GM12878 (cell line): ENCODE results near the gene RHOBTB1. TPM values are rescaled to one million over a fixed set of nuclear protein-coding genes. Genes with fewer than 3 reads are reported as not detected.
"Not testable (repeated sequence)": the region's sequence is repeated elsewhere in the genome, so short reads cannot be mapped to it uniquely, and the experiment has no call there.

Experiments
- ATAC-seq: fragments of 200-7000 bp; cut with Tn5 transposase; 3 replicates; pipeline ENCODE4 v1.9.1; 2020; ENCODE audit warnings: mild to moderate bottlenecking, moderate library complexity
- BruUV-seq: library from RNA; stranded (reverse); fragments of 400-500 nt; replicated peaks from 2 replicates; lab custom pipeline; 2021; lab: Mats Ljungman, UMichigan
- CTCF ChIA-PET: fragments of 300-600 bp; sonication (Branson Sonifier 250); formaldehyde crosslinking; extraction: SDS; loops from one replicate; lab custom pipeline; 2021; ENCODE audit warnings: inconsistent platforms; lab: Yijun Ruan, JAX
- POLR2A ChIA-PET: fragments of 350-600 bp; formaldehyde crosslinking; extraction: SDS; loops from one replicate; lab custom pipeline; 2021; ENCODE audit warnings: inconsistent platforms; lab: Charles Lee
- RAD21 ChIA-PET: fragments of 300-600 bp; sonication (Branson Sonifier 250); formaldehyde crosslinking; loops from one replicate; lab custom pipeline; 2023; ENCODE audit warnings: antibody characterized with exemption; ENCODE audit not compliant: unreplicated experiment; lab: Charles Lee
- SMC1A ChIA-PET: fragments of 300-600 bp; sonication (Branson Sonifier 250); formaldehyde crosslinking; loops from one replicate; lab custom pipeline; 2023; ENCODE audit not compliant: unreplicated experiment, uncharacterized antibody; lab: Charles Lee
- DNase-seq: peaks from one replicate; pipeline ENCODE4 v3.0.0-alpha.2; 2011; ENCODE audit warnings: low read depth, low spot score
- FAIRE-seq: peaks from 3 replicates; lab custom pipeline; 2011; peaks lifted over from hg19 to GRCh38; lab: Jason Lieb, UNC
- H2AFZ ChIP-seq: 2 replicates; pipeline ENCODE4 v1.6.0; 2011; ENCODE audit warnings: low read depth, low read length, control low read depth; ENCODE audit not compliant: control insufficient read depth
- H3K27ac ChIP-seq: 2 replicates; pipeline ENCODE4 v1.5.1; 2011; ENCODE audit warnings: control low read depth; ENCODE audit not compliant: control insufficient read depth, insufficient read depth
- H3K27me3 ChIP-seq, 2 experiments: replicated peaks in 1 of 2; 2 replicates each; pipeline versions ENCODE4 v1.6.0 to v1.6.1; 2011; ENCODE audit warnings: low read length in 1 of 2; ENCODE audit not compliant: control insufficient read depth in 2 of 2, insufficient read depth in 2 of 2
- H3K36me3 ChIP-seq, 2 experiments: 2 replicates each; pipeline ENCODE4 v1.5.1; 2011; ENCODE audit warnings: low read length in 1 of 2; ENCODE audit not compliant: control insufficient read depth in 2 of 2, insufficient read depth in 2 of 2
- H3K4me1 ChIP-seq: 2 replicates; pipeline ENCODE4 v1.6.1; 2011; ENCODE audit warnings: mild to moderate bottlenecking, low read length, moderate library complexity, mixed read lengths; ENCODE audit not compliant: control insufficient read depth, insufficient read depth
- H3K4me2 ChIP-seq: 2 replicates; pipeline ENCODE4 v1.6.0; 2011; ENCODE audit warnings: control low read depth; ENCODE audit not compliant: control insufficient read depth, insufficient read depth
- H3K4me3 ChIP-seq: fragments of 200-600 bp; sonication (generic); 2 replicates; pipeline ENCODE4 v1.5.1; 2016
- H3K79me2 ChIP-seq: 2 replicates; pipeline ENCODE4 v1.6.0; 2011; ENCODE audit warnings: low read length; ENCODE audit not compliant: control insufficient read depth, insufficient read depth
- H3K9ac ChIP-seq: 2 replicates; pipeline ENCODE4 v1.8.0; 2011; ENCODE audit warnings: low read length, control low read depth, mixed read lengths; ENCODE audit not compliant: control insufficient read depth, insufficient read depth
- H3K9me3 ChIP-seq: replicated peaks from 3 replicates; pipeline ENCODE4 v1.5.1; 2011; ENCODE audit warnings: mild to moderate bottlenecking, low read length; ENCODE audit not compliant: control insufficient read depth, insufficient read depth
- H4K20me1 ChIP-seq: 2 replicates; pipeline ENCODE4 v1.6.0; 2011; ENCODE audit not compliant: control insufficient read depth, insufficient read depth
- BCLAF1 ChIP-seq: fragments of 450-650 bp; IDR thresholded peaks from 2 replicates; pipeline ENCODE4 v1.6.1; 2017; ENCODE audit warnings: antibody characterized with exemption, mild to moderate bottlenecking, moderate library complexity
- JUND ChIP-seq: IDR thresholded peaks from 2 replicates; pipeline ENCODE4 v1.6.1; 2012; ENCODE audit warnings: low read depth, mild to moderate bottlenecking, low read length, improper control_type of control experiment, moderate library complexity
- NR2F1 ChIP-seq: fragments of 450-650 bp; conservative IDR thresholded peaks from 2 replicates; pipeline ENCODE4 v1.6.1; 2017; ENCODE audit warnings: mild to moderate bottlenecking
- RBBP5 ChIP-seq: fragments of 200-600 bp; sonication (generic); conservative IDR thresholded peaks from 2 replicates; pipeline ENCODE4 v1.6.1; 2016
- SKIL ChIP-seq: fragments of 450-650 bp; IDR thresholded peaks from 2 replicates; pipeline ENCODE4 v1.6.1; 2017; ENCODE audit warnings: mild to moderate bottlenecking, low read depth, inconsistent platforms; ENCODE audit not compliant: poor library complexity, severe bottlenecking
- SMAD1 ChIP-seq: fragments of 450-650 bp; IDR thresholded peaks from 2 replicates; pipeline ENCODE4 v1.6.1; 2018; ENCODE audit warnings: mild to moderate bottlenecking, low read depth; ENCODE audit not compliant: partially characterized antibody
- ZBTB11 ChIP-seq: fragments of 450-650 bp; formaldehyde crosslinking; IDR thresholded peaks from 2 replicates; pipeline ENCODE4 v1.5.0; 2022; ENCODE audit warnings: mild to moderate bottlenecking, missing genetic modification characterization
- ZNF217 ChIP-seq: fragments of 450-650 bp; IDR thresholded peaks from 2 replicates; pipeline ENCODE4 v1.6.1; 2017; ENCODE audit warnings: antibody characterized with exemption, mild to moderate bottlenecking
- ZSCAN29 ChIP-seq: fragments of 450-650 bp; IDR thresholded peaks from 2 replicates; pipeline ENCODE4 v1.6.1; 2017; ENCODE audit warnings: mild to moderate bottlenecking, moderate library complexity
- WGBS: methylation state at CpG from one replicate; pipeline ENCODE4 v1.1.6; 2016; ENCODE audit warnings: low lambda C conversion rate; ENCODE audit not compliant: insufficient replicate concordance, insufficient coverage; ENCODE audit errors: missing lambda C conversion rate; 5-methylcytosine and 5-hydroxymethylcytosine counted together
- in situ Hi-C: fragments of 300-500 bp; cut with MboI; formaldehyde crosslinking; loops from 9 replicates; pipeline ENCODE4 v1.14.3; 2018; ENCODE audit warnings: mixed read lengths
- intact Hi-C: fragments of 100-400 bp; cut with micrococcal nuclease; formaldehyde crosslinking; loops from one replicate; pipeline ENCODE4 v1.14.2; 2022; ENCODE audit not compliant: unreplicated experiment
- polyA plus RNA-seq, 11 experiments: library from polyadenylated mRNA; depleted of rRNA in 4 of 11; unstranded in 6 of 11; stranded (reverse) in 5 of 11; fragments of >200 nt; fragmentation: Nextera tagmentation in 4 of 11; fragmentation: Illumina TruSeq in 1 of 11; extraction: Ambion mirVana in 4 of 11; extraction: Trizol in 1 of 11; gene quantifications; 1 replicate in 1 of 11; 2 replicates in 10 of 11; pipeline versions ENCODE4 v1.2.1 to v1.2.3, GENCODE V29; 2011 to 2016; ENCODE audit warnings: inconsistent platforms in 2 of 11, missing spikeins in 2 of 11, low read depth in 1 of 11
- total RNA-seq, 4 experiments: library from RNA; depleted of rRNA in 3 of 4; stranded (reverse); fragments of >200 nt in 3 of 4; fragmentation: Illumina TruSeq in 1 of 4; extraction: Trizol in 1 of 4; gene quantifications; 2 replicates each; pipeline versions ENCODE4 v1.2.1 to v1.2.3, GENCODE V29; 2013 to 2021

Gene RHOBTB1
- total and polyA plus RNA-seq, 10 of the 15 experiments (the other 5 are each of a cell fraction or from before 2014, with no cell fraction given) = not detected

GRCh38 chr10:60973086-60973485 is 29.1 kb upstream of the RHOBTB1 start:
- 33% methylated on average over 2 of the region's 2 CpGs for WGBS
- POLR2A ChIA-PET = no interaction called here
- TF ChIP-seq NR2F1 (no peak), ZBTB11 (CRISPR knock-in tag) (no peak), JUND (no peak), ZNF217 (no peak), SMAD1 (no peak), SKIL (no peak), RBBP5 (no peak), BCLAF1 (no peak), ZSCAN29 (no peak)
- Histone ChIP-seq H3K9ac (no peak overlapping the region), H4K20me1 (no peaks in the 10 kb centered on the region), H3K4me3 (no peak overlapping the region), H2AFZ (no peak overlapping the region), H3K79me2 (no peaks in the 10 kb centered on the region), H3K4me1 (no peaks in the 10 kb centered on the region), H3K36me3 (no peaks in the 10 kb centered on the region), H3K27me3 (no peaks in the 10 kb centered on the region), H3K27ac (no peak overlapping the region), H3K4me2 (no peak overlapping the region), H3K9me3 (no peaks in the 10 kb centered on the region)
- no peak for FAIRE-seq
- no peak for ATAC-seq
- SMC1A ChIA-PET = no interaction called here
- no peak for DNase-seq
- in situ Hi-C loops (no loop called here), intact Hi-C loops (no loop called here)
- CTCF ChIA-PET = interaction anchor here (0.9 kb wide), 1 partner anchor 156 kb away, joined by 3 read pairs; no protein-coding TSS in a partner anchor
- BruUV-seq = no TSS peak
- RAD21 ChIA-PET = interaction anchor here (1.0 kb wide), 1 partner anchor 52 kb away, joined by 3 read pairs; no protein-coding TSS in a partner anchor

DNA sequence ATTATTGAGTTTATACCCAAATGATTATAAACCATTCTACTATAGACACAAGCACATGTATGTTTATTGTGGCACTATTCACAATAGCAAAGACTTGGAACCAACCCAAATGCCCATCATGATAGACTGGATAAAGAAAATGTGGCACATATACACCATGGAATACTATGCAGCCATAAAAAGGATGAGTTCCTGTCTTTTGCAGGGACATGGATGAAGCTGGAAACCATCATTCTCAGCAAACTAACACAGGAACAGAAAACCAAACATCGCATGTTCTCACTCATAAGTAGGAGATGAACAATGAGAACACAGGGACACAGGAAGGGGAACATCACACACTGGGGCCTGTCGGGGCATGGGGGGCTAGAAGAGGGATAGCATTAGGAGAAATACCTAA is 28.2 kb upstream of the RHOBTB1 start:
- BruUV-seq, H3K36me3 ChIP-seq, in situ Hi-C loops, H3K9me3 ChIP-seq, H3K4me2 ChIP-seq, POLR2A ChIA-PET, H3K27me3 ChIP-seq, SMC1A ChIA-PET, H3K9ac ChIP-seq, H3K79me2 ChIP-seq, FAIRE-seq, H2AFZ ChIP-seq, CTCF ChIA-PET, H3K4me1 ChIP-seq, ATAC-seq, H3K27ac ChIP-seq, H3K4me3 ChIP-seq, intact Hi-C loops, H4K20me1 ChIP-seq, DNase-seq: not testable (repeated sequence)
- 44% methylated on average over 2 of the region's 2 CpGs for whole genome bisulfite sequencing
- RAD21 ChIA-PET = interaction anchor here (1.0 kb wide), 1 partner anchor 53 kb away, joined by 3 read pairs; no protein-coding TSS in a partner anchor
